HG02852 (cell line): ENCODE results near the gene CDRT4.
"Not testable (repeated sequence)": the region's sequence is repeated elsewhere in the genome, so short reads cannot be mapped to it uniquely, and the experiment has no call there.

Source experiments
- ATAC-seq: cut with Tn5 transposase; IDR thresholded peaks from one replicate; pipeline ENCODE4 v1.9.1; 2021; ENCODE audit warnings: mild to moderate bottlenecking, moderate library complexity; ENCODE audit not compliant: unreplicated experiment

The CDRT4 gene

GRCh38 chr17:15457723-15458094 lies 9.7 kb downstream of the CDRT4 start:
- no peak for ATAC-seq

- ATAC-seq = no peak
Observed at GRCh38 chr17:15456972-15457722, 10.3 kb downstream of the CDRT4 start.

- ATAC-seq = no peak
Observed at GRCh38 chr17:15456496-15456895, 10.9 kb downstream of the CDRT4 start.

GRCh38 chr17:15454346-15454745 lies 13.1 kb downstream of the CDRT4 start:
- ATAC-seq = no peak

- no peak for ATAC-seq
Observed at GRCh38 chr17:15453782-15454181, 13.6 kb downstream of the CDRT4 start.

GRCh38 chr17:15453246-15453645 lies 14.2 kb downstream of the CDRT4 start:
- no peak for ATAC-seq

GRCh38 chr17:15452746-15453145 lies 14.7 kb downstream of the CDRT4 start:
- ATAC-seq = no peak

- ATAC-seq = no peak
Observed at GRCh38 chr17:15451680-15452079, 15.7 kb downstream of the CDRT4 start.

GRCh38 chr17:15448580-15448956 lies 18.9 kb downstream of the CDRT4 start:
- ATAC-seq = no peak

GRCh38 chr17:15447928-15448579 lies 19.4 kb downstream of the CDRT4 start:
- ATAC-seq = no peak

GRCh38 chr17:15446036-15446435 lies 21.4 kb downstream of the CDRT4 start:
- no peak for ATAC-seq

- no peak for ATAC-seq
Observed at GRCh38 chr17:15444805-15445204, 22.6 kb downstream of the CDRT4 start.

GRCh38 chr17:15442311-15443180 lies 24.9 kb downstream of the CDRT4 start:
- ATAC-seq = no peak

GRCh38 chr17:15441315-15441714 lies 26.1 kb downstream of the CDRT4 start:
- ATAC-seq = no peak

- no peak for ATAC-seq
Observed at GRCh38 chr17:15440347-15440746, 27.1 kb downstream of the CDRT4 start.

GRCh38 chr17:15439205-15439985 lies 28.0 kb downstream of the CDRT4 start:
- not testable (repeated sequence) for ATAC-seq

GRCh38 chr17:15438491-15439105 lies 28.8 kb downstream of the CDRT4 start:
- no peak for ATAC-seq

GRCh38 chr17:15437303-15437635 lies 30.2 kb downstream of the CDRT4 start:
- ATAC-seq = no peak

GRCh38 chr17:15436473-15437302 lies 30.7 kb downstream of the CDRT4 start:
- no peak for ATAC-seq

GRCh38 chr17:15434956-15435355 lies 32.5 kb downstream of the CDRT4 start:
- ATAC-seq = no peak
